ENCODE measurements around the gene TMEM108.

Gene TMEM108

DNA sequence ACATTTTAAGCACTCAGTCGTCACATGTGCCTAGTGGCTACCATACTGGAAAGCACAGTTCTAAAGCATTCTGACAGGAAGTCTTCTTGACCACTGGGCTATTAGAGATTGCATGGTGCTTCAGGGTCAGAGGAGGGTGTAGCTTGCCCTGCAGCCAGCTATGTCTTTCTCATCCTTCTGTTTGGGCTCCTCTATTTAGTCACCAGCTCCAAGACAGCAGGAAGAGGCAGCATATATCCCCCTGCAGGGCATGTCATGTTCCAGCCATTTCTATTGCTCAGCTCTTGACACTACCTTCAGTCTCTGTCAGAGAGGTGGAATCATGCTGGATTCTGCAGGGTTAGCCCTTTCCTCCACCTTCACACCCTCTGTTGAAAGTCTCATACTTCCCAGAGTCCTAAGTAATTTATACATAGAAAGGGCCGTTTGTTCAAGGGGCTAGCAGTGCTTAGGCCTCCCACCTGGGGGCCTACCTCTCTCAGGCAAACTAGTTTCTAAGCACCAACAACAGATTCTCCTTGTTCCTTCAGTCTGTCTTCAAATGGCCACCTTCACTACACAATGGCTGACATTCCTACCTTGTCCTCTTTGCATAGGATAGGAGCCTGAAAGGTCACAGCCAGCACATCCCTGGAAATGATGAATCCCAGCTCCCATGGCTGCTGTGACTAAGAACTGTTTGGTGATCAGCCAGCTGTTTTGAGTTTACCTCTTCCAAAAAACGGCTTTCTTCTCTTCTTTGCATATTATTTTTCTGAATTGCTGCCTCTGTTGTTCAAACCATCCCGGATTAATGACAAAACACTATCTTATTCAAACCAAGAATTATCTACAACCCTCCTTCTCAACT lies 246.0 kb downstream of the TMEM108 start:
- DNase-seq, result no peak

DNA sequence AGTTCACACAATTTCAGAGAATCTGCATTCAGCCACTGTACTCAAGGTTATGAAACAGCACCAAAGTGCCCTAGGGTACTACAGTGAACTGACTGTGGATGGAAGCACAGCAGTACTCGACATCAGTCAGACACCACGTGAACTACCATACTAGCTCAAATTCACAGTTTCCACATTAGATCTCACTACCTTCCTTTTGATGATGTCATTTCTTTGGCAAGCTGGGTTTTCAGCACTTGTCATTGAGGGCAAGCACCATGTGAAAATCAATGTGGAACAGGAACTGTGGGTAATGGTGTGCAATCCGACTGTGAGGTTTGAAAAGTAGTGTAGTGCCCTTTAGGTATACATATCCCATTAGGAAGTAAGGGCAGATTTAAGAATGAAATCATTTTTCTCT lies 251.1 kb downstream of the TMEM108 start:
- DNase-seq, result no peak

DNA sequence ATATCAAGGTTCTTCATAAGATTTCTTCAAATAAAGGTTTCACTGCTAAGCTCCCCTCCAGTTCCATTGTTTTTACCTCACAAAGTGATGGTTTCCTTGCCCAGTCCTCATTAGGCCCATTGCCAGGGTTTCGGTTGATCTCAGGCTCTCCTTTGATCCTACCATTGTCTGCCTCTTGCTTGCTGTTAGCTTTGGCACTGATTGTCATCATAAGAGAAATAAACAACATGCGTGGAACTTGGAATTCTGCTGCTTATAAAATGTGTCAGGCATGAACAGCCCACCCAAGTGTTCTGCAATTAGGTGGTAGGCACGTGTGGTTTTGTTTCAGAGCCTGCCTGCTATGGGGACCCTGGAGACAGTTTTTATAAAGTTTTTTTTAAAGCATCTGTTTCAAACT lies 254.1 kb downstream of the TMEM108 start:
- DNase-seq, result no peak

DNA sequence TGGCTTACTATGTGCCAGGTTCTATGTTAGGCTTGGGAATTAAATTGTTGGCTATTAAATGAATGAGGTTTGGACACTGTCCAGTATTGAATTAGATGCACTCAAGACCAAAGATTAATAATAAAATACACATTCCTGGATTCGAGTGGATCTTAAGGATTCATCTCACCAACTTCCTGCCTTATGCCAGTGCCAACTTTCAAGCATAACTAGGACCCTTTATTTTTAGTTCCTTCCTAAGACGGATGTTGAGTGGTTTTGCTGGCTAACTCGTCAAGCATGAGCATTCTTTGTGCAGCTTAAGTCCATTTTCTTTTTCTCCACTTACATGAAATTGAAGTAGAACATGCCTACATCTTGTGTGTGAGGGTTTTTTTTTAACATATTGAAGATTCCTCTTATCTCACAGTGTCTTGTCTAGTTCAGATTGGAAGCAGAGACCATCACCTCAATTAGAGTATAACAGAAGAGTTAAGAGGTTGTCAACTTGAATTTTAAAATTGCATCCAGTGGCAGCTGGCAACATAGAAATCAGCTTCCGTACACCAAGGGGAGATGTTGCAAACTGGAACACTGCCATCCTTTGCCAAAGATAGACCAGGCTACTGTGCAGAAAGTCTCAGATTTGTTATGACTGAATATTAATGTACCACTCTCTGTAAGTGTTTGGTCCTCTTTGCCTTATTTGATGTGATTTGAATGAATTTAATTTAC lies 255.4 kb downstream of the TMEM108 start:
- DNase-seq, result no peak

DNA sequence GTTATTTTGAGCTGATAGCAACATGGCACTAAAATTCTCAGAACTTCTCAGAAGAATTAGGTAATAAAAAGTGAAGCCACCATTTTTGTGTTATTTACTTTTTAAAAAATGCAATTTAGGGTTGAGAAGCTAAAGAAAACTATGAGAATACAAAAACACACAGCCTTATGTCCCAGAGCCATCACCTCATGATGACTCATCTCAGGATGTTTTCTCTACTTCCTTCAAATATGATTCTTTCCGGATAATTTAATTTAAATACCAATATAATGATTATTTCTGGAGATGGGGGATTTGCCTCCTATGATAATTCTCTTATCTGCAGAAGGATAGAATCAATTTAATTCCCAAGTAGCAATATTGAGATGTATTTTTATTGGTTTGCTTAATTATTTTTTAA lies 256.1 kb downstream of the TMEM108 start:
- DNase-seq, result no peak

DNA sequence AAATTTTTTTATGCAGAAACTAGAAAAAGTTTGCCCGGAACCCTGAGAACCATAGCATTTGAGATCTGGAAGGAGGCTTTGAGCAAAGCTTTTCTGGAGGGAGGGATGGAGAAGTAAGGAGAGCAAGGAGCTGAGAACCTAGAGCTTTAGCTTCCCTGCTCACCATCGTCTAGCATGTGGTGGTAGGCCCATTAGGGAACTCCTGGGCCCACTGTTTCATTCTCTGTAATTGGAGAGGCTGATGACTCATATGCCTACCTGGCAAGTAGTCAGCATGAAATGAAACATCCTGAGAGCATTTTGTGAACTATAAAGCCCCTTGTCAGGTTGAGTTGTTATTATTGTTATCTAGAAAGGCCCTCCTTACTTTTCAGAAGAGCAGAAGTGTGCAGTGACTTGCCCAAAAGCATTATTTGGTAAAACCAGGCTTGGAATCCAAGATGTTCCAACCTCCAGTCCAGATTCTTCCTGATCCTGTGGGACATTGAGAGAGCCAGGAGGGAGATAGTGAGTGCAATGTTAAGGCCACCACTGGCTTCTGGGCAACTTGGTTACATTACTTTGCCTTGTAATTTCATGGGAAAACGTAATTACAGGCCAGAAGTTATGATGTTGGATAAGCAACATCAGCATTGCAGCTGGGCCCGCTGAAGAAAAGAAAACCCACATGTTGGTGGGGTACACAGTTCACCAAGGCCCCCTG lies 257.2 kb downstream of the TMEM108 start:
- no peak for DNase-seq

DNA sequence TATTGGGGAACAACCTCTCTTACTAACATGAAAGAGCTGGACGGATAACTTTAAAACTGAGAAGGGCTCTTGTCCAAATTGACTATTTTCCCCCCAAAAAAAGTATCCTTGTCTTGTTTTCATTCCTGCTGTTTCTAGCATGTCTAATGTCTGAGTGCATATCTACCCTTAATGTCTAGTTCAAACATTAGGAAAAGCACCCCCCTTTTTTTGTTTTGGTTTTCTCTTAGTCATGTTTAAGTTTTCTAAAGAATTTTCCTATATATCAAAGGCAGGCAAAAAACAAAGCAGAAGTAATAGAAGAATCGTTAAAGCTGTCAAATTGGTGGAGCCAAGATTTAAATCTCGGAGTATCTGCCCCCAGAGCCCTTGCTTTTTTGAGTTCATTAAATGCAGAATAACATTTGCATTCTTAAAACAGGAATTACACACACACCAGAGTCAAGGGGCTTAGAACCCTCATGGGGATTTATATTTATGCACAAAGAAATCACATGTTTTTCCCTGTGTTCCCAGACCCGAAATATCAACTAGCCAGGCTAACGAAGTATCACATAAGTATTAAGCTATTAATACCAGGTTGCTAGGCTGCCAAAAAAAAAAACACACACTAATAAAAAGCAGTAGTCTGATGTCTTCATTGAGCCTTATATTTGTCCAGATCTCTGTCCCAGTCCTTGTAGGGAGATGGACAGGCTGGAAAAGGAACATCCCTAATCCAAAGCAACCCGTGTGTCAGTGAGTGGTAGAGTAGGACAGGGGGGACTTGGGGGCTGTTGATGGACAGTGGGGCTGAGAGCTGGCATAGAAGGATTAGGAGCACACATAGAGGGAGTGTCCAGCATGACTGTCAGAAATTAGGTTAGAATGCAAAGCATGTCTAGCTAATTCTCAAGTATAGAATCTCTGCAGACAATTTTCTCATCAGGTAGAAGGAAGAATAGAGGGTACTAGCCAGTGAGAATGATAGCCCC lies 258.0 kb downstream of the TMEM108 start:
- DNase-seq, result no peak

DNA sequence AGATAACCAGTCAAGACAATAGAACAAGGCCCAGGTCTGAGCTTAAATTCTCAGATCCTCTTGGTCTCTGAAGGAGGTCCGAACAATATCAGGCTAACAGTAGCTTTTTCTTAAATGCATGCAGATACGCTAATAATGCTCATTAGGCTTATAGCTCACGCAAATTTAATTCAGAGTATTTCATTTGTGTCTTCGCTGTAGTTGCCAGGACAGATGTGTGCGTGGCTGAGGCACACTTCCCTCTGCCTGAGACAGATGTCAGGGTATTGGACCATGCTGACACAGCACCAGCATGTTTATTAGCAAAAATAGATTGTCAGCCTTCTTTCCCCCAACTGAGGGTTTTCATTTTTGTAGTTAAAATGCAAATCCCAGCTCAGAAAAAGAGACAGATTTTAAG lies 258.8 kb downstream of the TMEM108 start:
- no peak for DNase-seq

DNA sequence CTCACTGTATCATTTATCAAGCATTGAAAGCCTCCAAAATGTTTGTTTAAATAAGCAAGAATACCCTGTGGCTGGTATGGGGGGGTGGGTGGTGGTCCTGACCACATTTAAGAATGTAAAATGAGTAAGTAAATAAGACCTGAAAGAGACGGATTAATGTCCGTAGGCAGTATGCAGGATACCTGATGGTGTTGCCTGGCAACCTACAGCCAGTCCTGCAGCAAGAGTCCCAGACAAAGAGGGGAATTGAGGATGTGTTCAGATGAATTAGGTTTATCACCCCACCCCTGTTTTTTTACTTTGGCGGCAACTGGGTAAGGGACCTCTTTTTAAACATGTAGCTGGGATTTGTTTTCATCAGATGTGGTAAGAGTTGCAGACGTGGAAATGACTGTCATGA lies 261.9 kb downstream of the TMEM108 start:
- no peak for DNase-seq

DNA sequence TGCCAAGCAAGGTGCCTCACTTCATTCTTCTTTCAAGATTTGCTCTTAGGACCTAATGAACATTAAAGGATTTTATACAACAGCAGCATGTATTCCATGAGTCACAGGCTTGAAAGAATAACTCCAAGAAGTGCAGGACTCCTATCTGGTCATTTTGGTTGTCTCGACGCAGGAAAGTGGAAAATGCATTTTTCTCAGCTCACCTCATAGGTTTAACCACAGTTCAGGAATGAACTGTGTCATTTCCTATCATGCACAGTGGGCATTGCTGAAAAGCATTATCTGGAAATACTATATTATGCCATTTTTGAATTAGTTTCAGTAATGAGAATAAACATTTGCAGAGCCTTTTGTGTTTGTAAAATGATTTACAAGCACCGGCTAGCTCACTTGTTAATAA lies 263.0 kb downstream of the TMEM108 start:
- no peak for DNase-seq

DNA sequence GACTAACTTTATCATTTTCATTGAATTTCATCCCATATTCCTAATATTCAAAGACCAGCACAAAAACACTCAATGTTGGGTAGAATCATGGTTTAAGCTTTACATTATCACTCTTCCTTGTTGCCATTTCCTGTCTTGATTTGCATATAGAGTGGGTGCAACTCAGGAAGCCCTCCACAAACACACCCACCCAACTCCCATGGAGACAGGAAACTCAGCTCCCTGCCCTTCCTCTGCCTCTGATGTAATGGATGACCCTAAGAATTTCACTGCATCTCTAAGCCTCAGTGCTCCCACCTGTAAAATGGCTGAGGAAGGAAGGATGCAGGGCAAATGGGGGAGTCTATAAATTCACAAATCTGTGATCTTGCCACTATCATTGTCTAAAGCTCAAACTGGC lies 263.5 kb downstream of the TMEM108 start:
- DNase-seq, result no peak

DNA sequence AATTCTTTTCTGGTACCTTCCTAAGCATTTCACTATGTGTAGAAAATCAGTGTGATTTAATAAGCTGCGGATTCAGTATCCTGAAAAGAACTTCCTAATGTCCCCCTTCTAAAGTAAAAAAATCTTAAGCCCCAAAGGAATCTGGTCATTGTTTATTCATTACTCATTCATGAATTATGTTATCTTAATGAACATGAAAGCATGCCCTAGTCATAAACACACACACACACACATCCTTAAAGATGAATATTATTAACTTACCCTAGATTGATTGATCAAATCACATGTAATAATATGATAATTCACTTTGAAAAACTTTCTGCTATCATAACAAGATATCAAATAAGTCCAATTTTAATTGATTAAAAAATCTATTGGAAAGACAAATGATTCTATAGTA lies 265.2 kb downstream of the TMEM108 start:
- DNase-seq, result no peak

DNA sequence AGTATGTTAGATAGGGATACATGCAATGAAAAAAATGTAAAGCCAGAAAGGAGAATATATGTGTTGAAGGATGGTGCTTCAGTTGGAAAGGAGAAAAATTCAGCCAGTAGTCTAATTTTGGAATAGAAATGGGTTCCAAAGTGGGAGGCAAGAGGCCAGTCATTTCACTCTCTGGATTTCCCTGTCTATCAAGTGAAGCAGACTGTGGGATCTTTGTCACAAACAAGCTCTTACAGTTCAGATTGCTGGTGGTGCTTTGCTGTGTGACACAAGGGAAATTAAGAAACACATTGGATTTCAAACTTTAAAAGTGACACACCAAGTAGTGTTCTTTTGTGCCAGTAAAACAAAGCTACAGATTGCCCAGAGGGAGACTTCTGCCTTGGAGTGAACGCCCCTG lies 279.7 kb downstream of the TMEM108 start:
- DNase-seq, result no peak

DNA sequence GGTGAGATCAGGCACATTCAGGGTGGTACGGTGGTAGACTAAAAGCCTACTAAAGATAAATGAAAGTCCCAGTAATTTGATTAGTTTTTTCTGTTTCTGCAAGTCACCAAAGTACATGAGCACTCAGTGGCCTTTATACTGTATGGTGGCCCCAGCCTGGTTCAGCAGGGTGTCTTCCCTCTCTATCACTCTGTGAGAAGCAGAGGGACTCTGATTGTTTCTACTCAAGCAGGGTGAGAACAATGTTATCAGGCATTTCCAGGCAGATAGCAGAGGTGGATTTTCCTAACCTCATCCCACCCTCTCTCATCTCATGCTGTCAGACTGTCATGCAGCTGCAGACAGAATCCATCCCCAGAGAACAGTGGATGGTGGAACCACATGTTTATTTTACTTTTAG lies 290.2 kb downstream of the TMEM108 start:
- no peak for DNase-seq

DNA sequence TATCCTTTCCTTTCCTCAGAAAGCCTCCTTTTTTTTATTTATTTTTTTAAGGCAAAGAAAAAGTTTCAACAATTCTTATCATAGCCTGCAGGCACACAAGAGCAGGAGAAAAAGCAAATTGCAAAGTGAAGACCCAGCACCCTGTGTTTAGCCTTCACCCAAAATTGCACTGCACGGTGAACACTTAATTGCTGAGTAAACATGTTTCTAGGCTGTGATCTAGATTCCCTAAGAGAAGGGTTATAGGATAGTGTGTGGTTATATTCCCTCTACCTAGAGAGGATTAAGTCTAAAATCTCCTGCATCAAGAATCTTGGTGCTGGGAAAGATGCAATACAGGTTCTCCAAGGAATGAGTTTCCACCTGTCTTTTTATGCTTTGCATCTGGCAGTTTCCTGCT lies 291.4 kb downstream of the TMEM108 start:
- peak; percentile 24 for DNase-seq

DNA sequence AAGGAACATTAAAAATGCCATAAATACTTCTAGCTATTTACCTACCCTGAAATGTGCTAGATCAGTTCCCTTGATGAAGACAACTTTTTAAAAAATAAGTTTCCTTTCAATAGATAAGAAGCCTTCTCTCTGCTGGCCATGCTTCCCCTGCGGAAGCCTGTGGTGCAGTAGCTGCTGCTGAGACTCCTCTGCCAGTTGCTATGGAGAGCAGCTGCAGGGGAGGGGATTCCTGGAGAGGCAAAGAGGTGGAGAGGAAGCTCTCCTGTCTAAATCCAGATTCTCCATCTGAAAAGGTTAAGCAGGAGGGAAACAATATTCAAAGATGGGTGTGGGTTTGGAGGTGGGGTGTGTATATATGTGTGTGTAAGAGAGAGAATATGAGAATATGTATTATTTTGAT lies 291.9 kb downstream of the TMEM108 start:
- peak; percentile 60 for DNase-seq

DNA sequence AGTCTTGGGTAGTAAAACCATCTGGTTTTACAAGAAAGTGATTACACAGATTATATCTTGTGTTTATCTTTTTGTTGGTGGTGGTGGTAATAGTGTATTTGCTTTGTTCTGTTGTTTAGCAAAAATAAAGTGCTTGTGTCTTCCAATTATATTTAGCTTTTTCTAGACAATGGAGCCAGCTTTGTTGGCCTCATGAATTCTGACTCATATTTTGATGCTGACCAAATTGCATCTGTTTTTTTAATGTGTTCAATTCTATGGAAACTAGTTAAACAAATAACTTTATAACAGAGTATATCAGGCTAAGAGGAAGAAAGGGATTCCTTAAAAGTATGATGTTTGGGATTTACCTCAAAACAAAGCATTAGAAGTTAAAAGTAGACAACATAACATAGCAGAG lies 292.3 kb downstream of the TMEM108 start:
- no peak for DNase-seq

DNA sequence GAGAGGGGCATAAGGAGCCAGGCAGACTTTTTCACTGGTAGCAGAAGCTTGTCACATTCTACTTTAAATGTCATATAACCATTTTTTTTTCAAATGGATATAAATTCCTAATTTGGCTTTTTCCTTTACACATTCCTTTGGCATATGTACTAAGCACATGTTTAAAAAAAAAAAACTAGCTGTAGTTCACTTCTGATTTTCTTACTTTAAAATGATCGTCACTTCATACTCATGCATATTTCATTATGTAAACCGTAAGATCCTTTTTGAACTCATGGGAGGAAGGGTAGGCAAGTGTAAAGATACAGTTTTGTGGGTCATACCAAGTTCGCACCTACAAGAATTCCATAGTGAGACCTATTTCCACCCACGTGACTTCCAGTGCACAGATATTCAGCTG lies 316.5 kb downstream of the TMEM108 start:
- DNase-seq, result no peak

DNA sequence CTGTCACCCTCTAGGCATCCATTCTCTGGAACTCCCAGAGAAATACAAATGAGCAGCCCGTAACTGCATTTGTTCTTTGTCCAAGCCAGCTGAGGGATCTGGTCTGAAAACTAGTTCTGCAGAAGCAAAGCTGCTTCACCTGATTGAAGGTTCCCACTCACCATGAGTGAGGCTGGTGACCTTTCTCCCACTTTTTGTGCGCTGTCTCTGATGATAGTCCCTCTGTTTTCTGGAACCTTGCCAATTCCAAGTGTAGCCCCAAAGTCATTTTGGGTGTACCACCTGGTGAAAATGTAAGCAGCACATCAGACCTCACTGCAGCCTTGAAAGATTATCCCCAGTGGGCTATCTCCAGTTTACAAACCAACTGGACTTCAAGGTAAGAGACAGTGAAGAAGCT lies 322.3 kb downstream of the TMEM108 start:
- DNase-seq, result no peak

DNA sequence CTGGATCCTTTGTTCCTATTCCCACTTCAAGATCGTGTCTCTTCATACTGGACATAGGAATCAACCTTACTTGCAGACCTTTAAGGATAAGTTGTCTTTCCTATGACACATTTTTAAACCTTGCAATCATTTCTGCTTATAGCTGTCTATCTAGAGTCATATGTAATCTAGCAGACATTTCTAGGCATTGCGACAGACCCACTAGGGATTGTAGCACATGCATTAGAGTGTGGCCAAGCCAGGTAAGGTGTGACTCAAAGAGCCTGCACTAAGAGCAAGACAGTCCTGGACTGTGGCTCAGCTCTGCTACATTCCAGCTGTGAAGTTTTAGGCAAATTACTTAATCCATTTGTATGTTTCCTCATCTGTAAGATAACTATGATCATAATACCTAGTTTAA lies 322.8 kb downstream of the TMEM108 start:
- no peak for DNase-seq

DNA sequence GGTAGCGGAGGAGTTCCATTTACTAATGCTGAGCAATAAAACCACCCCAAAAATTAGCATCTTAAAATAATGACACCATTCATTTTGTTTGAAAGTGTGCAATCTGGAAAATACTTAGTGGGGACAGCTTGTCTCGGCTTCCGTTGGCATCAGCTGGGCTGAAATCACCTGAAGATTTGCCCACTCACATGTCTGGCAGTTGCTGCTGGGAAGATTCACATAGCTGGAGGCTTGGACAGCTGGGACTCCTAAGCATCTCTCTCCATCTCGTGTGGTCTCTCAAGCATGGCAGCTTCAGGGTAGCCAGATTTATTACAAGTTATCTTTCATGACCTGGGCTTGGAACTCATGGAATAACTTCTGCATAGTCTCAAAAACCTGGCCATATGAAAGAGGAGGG lies 323.2 kb downstream of the TMEM108 start:
- no peak for DNase-seq

DNA sequence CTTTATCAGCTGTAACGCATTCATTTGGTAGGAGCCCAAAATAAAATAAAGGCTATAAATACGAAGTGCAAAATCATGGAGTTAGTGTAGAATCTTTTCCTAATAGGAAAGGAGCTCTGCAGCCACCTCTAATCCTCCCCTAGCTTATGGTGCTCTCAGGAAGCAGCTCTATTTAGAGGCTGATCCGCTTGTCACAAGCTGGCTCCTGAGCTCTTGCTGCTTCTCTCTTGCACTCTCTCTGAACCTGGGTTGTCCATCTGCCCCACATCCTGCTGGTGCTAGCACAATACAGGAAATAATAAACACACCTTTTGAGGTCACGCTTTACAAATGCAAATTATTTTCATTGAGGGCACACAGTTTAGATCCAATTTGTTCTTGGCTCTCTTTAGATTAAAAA lies 324.3 kb downstream of the TMEM108 start:
- no peak for DNase-seq

DNA sequence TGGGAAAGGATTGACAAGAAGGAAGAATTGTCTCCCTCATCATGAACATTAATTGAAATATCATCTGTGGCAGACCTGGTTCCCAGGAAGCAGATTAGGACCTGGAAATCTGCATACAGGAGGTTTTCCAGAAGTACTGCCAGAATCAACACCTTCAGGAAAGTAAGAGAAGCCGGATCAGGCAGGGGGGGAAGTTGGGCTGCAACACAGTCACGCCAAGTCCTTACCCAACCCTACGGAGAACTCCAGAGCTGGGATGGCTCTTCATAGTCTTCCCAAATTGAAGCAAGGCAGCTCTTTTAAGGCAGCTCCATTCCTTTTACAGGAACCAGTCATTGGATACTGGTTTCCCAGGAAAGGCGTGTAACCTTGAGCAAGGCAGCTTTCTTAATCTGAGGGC lies 326.5 kb downstream of the TMEM108 start:
- DNase-seq, result no peak
